A549 (cell line): ENCODE data around the gene AKNAD1. TPM values are rescaled to one million over a fixed set of nuclear protein-coding genes. Genes with fewer than 3 reads are reported as not detected.

Experiments used
- ATAC-seq, 2 experiments: fragments of 200-7000 bp in 1 of 2; fragments of >200 bp in 1 of 2; cut with Nextera tagmentation in 1 of 2; cut with Tn5 transposase in 1 of 2; 3 replicates each; pipeline versions ENCODE4 v1.8.0 to v1.9.1; 2018 to 2020; ENCODE audit warnings: mild to moderate bottlenecking in 1 of 2, moderate library complexity in 1 of 2
- CTCF ChIA-PET: fragments of 300-600 bp; sonication (Branson Sonifier 250); formaldehyde crosslinking; extraction: SDS; loops from one replicate; lab custom pipeline; 2021; ENCODE audit warnings: antibody characterized with exemption, inconsistent platforms; lab: Yijun Ruan, JAX
- POLR2A ChIA-PET: fragments of 350-600 bp; formaldehyde crosslinking; extraction: SDS; loops from one replicate; lab custom pipeline; 2021; ENCODE audit warnings: antibody characterized with exemption, inconsistent platforms; lab: Yijun Ruan, JAX
- DNase-seq, 2 experiments: peaks; one replicate each; pipeline versions ENCODE4 v3.0.0 to v3.0.0-alpha.2; 2011 to 2016; ENCODE audit warnings: low read depth in 1 of 2, low spot score in 1 of 2
- FAIRE-seq: peaks from 2 replicates; lab custom pipeline; 2011; peaks lifted over from hg19 to GRCh38; lab: Jason Lieb, UNC
- H3K27ac ChIP-seq, 2 experiments: fragments of >200 bp; sonication (Bioruptor Twin); formaldehyde crosslinking; 3 replicates each; pipeline ENCODE4 v1.5.1; 2016 to 2017
- H3K4me1 ChIP-seq: fragments of >200 bp; sonication (Bioruptor Twin); formaldehyde crosslinking; 3 replicates; pipeline ENCODE4 v1.6.1; 2016
- H3K4me2 ChIP-seq: fragments of >200 bp; sonication (Bioruptor Twin); formaldehyde crosslinking; 3 replicates; pipeline ENCODE4 v1.6.1; 2016
- H3K4me3 ChIP-seq: fragments of >200 bp; sonication (Bioruptor Twin); formaldehyde crosslinking; 3 replicates; pipeline ENCODE4 v1.5.1; 2016
- H3K9me3 ChIP-seq: fragments of >200 bp; sonication (Bioruptor Twin); formaldehyde crosslinking; 3 replicates; pipeline ENCODE4 v1.6.1; 2016
- ATOH8 ChIP-seq: fragments of 250-450 bp; sonication (Bioruptor Pico); IDR thresholded peaks from 2 replicates; pipeline ENCODE4 v1.5.0; 2020; ENCODE audit warnings: low read depth, mild to moderate bottlenecking, moderate library complexity
- CBX8 ChIP-seq: fragments of 200-600 bp; sonication (generic); IDR thresholded peaks from 2 replicates; pipeline ENCODE4 v1.6.1; 2016
- CHD4 ChIP-seq: fragments of 200-600 bp; sonication (generic); IDR thresholded peaks from 2 replicates; pipeline ENCODE4 v1.6.1; 2016; ENCODE audit warnings: antibody characterized with exemption, mild to moderate bottlenecking, borderline replicate concordance
- EHF ChIP-seq: fragments of 250-450 bp; sonication (Bioruptor Pico); IDR thresholded peaks from 2 replicates; pipeline ENCODE4 v1.5.0; 2020; ENCODE audit warnings: mild to moderate bottlenecking
- ESRRA ChIP-seq: fragments of 150-350 bp; IDR thresholded peaks from 2 replicates; pipeline ENCODE4 v1.6.1; 2014; ENCODE audit warnings: mild to moderate bottlenecking, low read length, borderline replicate concordance
- HEYL ChIP-seq: fragments of 250-450 bp; sonication (Bioruptor Pico); IDR thresholded peaks from 2 replicates; pipeline ENCODE4 v1.8.0; 2021; ENCODE audit warnings: mild to moderate bottlenecking, moderate library complexity
- MAFK ChIP-seq: fragments of 450-650 bp; IDR thresholded peaks from 2 replicates; pipeline ENCODE4 v1.6.1; 2014; ENCODE audit not compliant: partially characterized antibody
- NFE2L2 ChIP-seq: fragments of 150-350 bp; conservative IDR thresholded peaks from 2 replicates; pipeline ENCODE4 v1.6.1; 2014; ENCODE audit warnings: low read length
- NPAS2 ChIP-seq: fragments of 250-450 bp; sonication (Bioruptor Pico); IDR thresholded peaks from 2 replicates; pipeline ENCODE4 v1.8.0; 2022; ENCODE audit warnings: mild to moderate bottlenecking, moderate library complexity, borderline replicate concordance
- PHF8 ChIP-seq: fragments of 200-600 bp; sonication (generic); IDR thresholded peaks from 2 replicates; pipeline ENCODE4 v1.6.1; 2016; ENCODE audit warnings: low read depth, mild to moderate bottlenecking, antibody characterized with exemption, moderate library complexity, borderline replicate concordance
- RNF2 ChIP-seq: fragments of 200-600 bp; sonication (generic); IDR thresholded peaks from 2 replicates; pipeline ENCODE4 v1.6.1; 2016; ENCODE audit warnings: low read depth, mild to moderate bottlenecking, antibody characterized with exemption, moderate library complexity, borderline replicate concordance
- TFCP2L1 ChIP-seq: fragments of 250-450 bp; sonication (Bioruptor Pico); IDR thresholded peaks from 2 replicates; pipeline ENCODE4 v1.5.0; 2021; ENCODE audit warnings: mild to moderate bottlenecking
- ZNF302 ChIP-seq: fragments of 250-450 bp; sonication (Bioruptor Pico); IDR thresholded peaks from 2 replicates; pipeline ENCODE4 v1.9.0; 2021; ENCODE audit warnings: inconsistent platforms, mild to moderate bottlenecking, moderate library complexity
- WGBS: methylation state at CpG from one replicate; pipeline ENCODE4 v1.1.6; 2017; ENCODE audit errors: missing lambda C conversion rate; 5-methylcytosine and 5-hydroxymethylcytosine counted together
- polyA plus RNA-seq, 4 experiments: library from polyadenylated mRNA; depleted of rRNA in 3 of 4; stranded (reverse); fragments of >200 nt; fragmentation: RNase III in 1 of 4; extraction: RNeasy Plus Mini Kit Qiagen cat#74134 plus additional on column Dnase treatment in 1 of 4; gene quantifications; 2 replicates in 3 of 4; 3 replicates in 1 of 4; pipeline ENCODE4 v1.2.3, GENCODE V29; 2011 to 2017
- TF ChIP-seq, protein P1 (sequence below): fragments of 200-600 bp; sonication (generic); IDR thresholded peaks from 2 replicates; pipeline ENCODE4 v1.6.1; 2016; ENCODE audit warnings: antibody characterized with exemption, mild to moderate bottlenecking, moderate library complexity
- TF ChIP-seq, protein P2 (sequence below): fragments of >200 bp; sonication (Bioruptor Twin); formaldehyde crosslinking; IDR thresholded peaks from 2 replicates; pipeline ENCODE4 v1.6.1; 2016
- TF ChIP-seq, protein P3 (sequence below): fragments of >200 bp; sonication (Bioruptor Twin); formaldehyde crosslinking; IDR thresholded peaks from 3 replicates; pipeline ENCODE4 v1.6.1; 2016
- TF ChIP-seq, protein P4 (sequence below): IDR thresholded peaks from 2 replicates; pipeline ENCODE4 v1.6.1; 2012
- TF ChIP-seq, protein P5 (sequence below): fragments of 450-650 bp; IDR thresholded peaks from 2 replicates; pipeline ENCODE4 v1.6.1; 2014; ENCODE audit warnings: antibody characterized with exemption

The AKNAD1 gene
- polyA plus RNA-seq, 2 of the 4 experiments (the other 2 are of a cell fraction): 0.56 to 1.3 TPM

DNA sequence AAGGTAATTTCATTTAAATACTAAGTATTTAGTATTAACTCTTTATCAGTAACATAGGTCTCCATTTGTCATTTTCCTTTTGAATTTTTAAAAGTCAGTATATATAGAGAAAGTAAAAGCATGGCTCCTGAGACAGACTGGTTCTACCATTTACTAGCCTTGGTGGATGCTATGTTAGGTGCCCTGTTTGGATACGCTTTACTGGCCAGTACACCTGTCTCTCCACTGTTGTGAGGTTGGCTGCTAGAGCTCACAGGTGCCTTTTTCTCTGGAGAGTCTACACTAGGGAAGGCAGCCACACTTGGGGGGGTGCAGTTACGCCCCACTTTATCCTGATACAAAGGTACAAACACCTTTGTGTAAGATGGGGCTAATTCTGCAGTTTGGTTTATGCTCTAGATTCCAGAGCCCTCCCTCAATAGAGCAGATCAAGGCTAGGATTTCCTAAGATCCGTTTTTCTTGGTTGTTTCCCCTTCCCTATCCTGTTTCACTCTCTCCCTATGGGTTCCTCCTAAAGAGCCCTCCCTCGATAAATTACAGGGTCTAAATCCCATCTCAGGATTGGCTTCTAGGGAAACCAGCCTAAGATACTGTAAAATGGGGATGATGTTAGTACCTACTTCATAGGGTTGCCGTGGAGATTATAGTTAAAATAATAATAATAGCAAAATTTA is 14.3 kb upstream of the AKNAD1 start:
- Histone ChIP-seq H3K4me1 (no peaks in the 10 kb centered on the region), H3K9me3 (no peaks in the 10 kb centered on the region), H3K4me2 (no peak overlapping the region), H3K27ac (no peak overlapping the region), H3K4me3 (no peak overlapping the region)
- 65% methylated on average over 5 of the region's 5 CpGs for WGBS
- ChIA-PET CTCF (interaction anchor here (0.5 kb wide), 1 partner anchor 27 kb away, joined by 3 read pairs; no protein-coding TSS in a partner anchor), POLR2A (no interaction called here)
- ATAC-seq (no peak), FAIRE-seq (no peak), DNase-seq (no peak)
- TF ChIP-seq TFCP2L1: no peak
- no peak for TF ChIP-seq ZNF302
- TF ChIP-seq EHF (CRISPR knock-in tag): no peak
- TF ChIP-seq MAFK: no peak
- TF ChIP-seq RNF2: no peak
- no peak for TF ChIP-seq NPAS2 (CRISPR knock-in tag)
- TF ChIP-seq ESRRA: no peak
- TF ChIP-seq, protein P1, sequence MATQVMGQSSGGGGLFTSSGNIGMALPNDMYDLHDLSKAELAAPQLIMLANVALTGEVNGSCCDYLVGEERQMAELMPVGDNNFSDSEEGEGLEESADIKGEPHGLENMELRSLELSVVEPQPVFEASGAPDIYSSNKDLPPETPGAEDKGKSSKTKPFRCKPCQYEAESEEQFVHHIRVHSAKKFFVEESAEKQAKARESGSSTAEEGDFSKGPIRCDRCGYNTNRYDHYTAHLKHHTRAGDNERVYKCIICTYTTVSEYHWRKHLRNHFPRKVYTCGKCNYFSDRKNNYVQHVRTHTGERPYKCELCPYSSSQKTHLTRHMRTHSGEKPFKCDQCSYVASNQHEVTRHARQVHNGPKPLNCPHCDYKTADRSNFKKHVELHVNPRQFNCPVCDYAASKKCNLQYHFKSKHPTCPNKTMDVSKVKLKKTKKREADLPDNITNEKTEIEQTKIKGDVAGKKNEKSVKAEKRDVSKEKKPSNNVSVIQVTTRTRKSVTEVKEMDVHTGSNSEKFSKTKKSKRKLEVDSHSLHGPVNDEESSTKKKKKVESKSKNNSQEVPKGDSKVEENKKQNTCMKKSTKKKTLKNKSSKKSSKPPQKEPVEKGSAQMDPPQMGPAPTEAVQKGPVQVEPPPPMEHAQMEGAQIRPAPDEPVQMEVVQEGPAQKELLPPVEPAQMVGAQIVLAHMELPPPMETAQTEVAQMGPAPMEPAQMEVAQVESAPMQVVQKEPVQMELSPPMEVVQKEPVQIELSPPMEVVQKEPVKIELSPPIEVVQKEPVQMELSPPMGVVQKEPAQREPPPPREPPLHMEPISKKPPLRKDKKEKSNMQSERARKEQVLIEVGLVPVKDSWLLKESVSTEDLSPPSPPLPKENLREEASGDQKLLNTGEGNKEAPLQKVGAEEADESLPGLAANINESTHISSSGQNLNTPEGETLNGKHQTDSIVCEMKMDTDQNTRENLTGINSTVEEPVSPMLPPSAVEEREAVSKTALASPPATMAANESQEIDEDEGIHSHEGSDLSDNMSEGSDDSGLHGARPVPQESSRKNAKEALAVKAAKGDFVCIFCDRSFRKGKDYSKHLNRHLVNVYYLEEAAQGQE: no peak
- TF ChIP-seq, protein P2, sequence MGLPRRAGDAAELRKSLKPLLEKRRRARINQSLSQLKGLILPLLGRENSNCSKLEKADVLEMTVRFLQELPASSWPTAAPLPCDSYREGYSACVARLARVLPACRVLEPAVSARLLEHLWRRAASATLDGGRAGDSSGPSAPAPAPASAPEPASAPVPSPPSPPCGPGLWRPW: no peak
- TF ChIP-seq PHF8: no peak
- TF ChIP-seq, protein P3, sequence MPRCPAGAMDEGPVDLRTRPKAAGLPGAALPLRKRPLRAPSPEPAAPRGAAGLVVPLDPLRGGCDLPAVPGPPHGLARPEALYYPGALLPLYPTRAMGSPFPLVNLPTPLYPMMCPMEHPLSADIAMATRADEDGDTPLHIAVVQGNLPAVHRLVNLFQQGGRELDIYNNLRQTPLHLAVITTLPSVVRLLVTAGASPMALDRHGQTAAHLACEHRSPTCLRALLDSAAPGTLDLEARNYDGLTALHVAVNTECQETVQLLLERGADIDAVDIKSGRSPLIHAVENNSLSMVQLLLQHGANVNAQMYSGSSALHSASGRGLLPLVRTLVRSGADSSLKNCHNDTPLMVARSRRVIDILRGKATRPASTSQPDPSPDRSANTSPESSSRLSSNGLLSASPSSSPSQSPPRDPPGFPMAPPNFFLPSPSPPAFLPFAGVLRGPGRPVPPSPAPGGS: no peak
- TF ChIP-seq, protein P4, sequence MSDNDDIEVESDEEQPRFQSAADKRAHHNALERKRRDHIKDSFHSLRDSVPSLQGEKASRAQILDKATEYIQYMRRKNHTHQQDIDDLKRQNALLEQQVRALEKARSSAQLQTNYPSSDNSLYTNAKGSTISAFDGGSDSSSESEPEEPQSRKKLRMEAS: no peak
- no peak for TF ChIP-seq NFE2L2
- TF ChIP-seq, protein P5, sequence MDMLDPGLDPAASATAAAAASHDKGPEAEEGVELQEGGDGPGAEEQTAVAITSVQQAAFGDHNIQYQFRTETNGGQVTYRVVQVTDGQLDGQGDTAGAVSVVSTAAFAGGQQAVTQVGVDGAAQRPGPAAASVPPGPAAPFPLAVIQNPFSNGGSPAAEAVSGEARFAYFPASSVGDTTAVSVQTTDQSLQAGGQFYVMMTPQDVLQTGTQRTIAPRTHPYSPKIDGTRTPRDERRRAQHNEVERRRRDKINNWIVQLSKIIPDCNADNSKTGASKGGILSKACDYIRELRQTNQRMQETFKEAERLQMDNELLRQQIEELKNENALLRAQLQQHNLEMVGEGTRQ: no peak
- TF ChIP-seq HEYL (CRISPR knock-in tag): no peak
- no peak for TF ChIP-seq ATOH8 (CRISPR knock-in tag)
- no peak for TF ChIP-seq CHD4

- ChIA-PET CTCF (interaction anchor here (1.0 to 1.7 kb wide), 3 partner anchors 32 to 38 kb away, joined by 3 to 5 read pairs (median 3); no protein-coding TSS in a partner anchor), POLR2A (interaction anchor here (0.7 kb wide), 1 partner anchor 31 kb away, joined by 3 read pairs; no protein-coding TSS in a partner anchor)
- ATAC-seq (no peak), FAIRE-seq (no peak), DNase-seq (no peak)
- Histone ChIP-seq H3K9me3 (no peaks in the 10 kb centered on the region), H3K4me1 (no peaks in the 10 kb centered on the region), H3K27ac (no peak overlapping the region), H3K4me3 (no peak overlapping the region), H3K4me2 (no peak overlapping the region)
- TF ChIP-seq CBX8: no peak
- TF ChIP-seq, protein P4: no peak
- WGBS: 82% methylated on average over 4 of the region's 4 CpGs
These were observed 8.5 kb upstream of the AKNAD1 start for GRCh38 chr1:108865316-108865910.
